Measurements from ENCODE around the gene XYLT1. TPM values are rescaled to one million over a fixed set of nuclear protein-coding genes. Genes with fewer than 3 reads are reported as not detected.
A peak's percentile ranks its signal among the peaks of the same experiment; 100 is the strongest.

XYLT1 gene
- total RNA-seq, 4 donors from 2014 or later: 5.6 to 14.9 (median 10.8) TPM

DNA sequence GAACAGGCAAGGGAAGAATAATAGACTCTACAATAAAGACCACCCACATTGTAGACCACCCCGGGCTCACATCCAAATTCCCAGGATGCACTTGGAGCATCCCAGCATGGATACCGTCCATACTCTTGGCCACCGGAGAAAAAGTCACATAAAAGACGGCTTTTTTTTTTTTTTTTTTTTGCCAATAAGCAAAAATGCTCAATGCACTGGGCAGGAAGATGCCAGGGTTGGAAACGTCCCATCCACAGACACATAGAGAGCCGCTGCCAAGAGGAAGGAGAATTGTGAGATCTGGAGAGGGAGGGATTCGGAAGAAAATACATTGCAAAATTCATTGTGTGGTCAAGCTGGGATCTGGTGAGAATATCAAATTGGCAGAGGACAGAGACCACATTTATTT, 286.7 kb downstream of the XYLT1 start:
- Histone ChIP-seq H3K4me3 (replicated peaks in 1 of 3) (no peak overlapping the region), H3K27ac (no peak overlapping the region), H3K36me3 (no peaks in the 10 kb centered on the region), H3K9me3 (no peaks in the 10 kb centered on the region), H3K27me3 (no peaks in the 10 kb centered on the region), H3K4me1 (peaks cover 0 to 6% of the 10 kb centered on the region in 2 donors)
- no peak for TF ChIP-seq POLR2A (IDR thresholded peaks at IDR 0.05)
- TF ChIP-seq, protein P1, sequence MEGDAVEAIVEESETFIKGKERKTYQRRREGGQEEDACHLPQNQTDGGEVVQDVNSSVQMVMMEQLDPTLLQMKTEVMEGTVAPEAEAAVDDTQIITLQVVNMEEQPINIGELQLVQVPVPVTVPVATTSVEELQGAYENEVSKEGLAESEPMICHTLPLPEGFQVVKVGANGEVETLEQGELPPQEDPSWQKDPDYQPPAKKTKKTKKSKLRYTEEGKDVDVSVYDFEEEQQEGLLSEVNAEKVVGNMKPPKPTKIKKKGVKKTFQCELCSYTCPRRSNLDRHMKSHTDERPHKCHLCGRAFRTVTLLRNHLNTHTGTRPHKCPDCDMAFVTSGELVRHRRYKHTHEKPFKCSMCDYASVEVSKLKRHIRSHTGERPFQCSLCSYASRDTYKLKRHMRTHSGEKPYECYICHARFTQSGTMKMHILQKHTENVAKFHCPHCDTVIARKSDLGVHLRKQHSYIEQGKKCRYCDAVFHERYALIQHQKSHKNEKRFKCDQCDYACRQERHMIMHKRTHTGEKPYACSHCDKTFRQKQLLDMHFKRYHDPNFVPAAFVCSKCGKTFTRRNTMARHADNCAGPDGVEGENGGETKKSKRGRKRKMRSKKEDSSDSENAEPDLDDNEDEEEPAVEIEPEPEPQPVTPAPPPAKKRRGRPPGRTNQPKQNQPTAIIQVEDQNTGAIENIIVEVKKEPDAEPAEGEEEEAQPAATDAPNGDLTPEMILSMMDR (IDR thresholded peaks at IDR 0.05): no peak
- intact Hi-C loops (cut with DNase I): no loop called here
- no peak for DNase-seq
- WGBS, 2 donors: 85 to 92% methylated on average over 7 of the region's 7 CpGs

DNA sequence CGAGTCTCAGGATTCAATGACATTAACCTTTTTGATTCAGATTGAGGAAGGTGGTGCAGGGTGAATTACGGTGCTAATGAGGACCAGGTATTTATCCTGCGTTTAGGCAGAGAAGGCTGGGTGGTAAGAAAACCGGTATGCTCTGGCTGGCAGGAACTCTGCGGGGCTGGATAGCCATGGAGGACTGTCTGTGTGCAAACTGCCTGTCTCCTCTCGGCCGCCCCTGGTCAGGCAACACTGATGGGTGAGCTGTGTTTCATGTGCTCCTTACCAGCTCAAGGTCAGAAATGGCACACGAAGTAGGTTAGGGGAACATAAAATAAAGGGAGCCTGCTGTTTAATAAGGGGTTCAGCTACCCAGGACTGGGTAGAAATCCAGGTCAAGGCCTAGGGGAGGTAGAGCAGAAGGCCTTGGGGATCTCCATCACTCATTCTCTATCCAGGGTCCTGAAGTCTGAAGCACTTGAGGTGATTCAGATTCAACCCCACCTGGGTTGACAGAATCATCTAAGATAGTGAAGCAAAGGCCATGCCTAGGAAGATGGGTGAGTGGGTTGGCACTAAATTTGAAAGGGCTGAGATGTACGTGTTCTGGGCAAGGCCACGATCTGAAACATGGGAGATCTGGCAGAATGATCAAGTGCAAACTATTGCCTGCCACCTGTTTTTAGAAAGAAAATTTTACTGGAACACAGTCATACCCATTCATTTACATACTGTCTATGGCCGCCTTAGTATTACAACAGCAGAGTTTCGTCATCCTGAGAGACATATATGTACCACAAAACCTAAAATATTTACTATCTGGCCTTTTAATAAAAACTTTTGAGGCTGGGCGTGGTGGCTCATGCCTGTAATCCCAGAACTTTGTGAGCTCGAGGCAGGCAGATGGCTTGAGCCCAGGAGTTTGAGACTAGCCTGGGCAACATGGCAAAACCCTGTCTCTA, 292.5 kb downstream of the XYLT1 start:
- H3K4me1 ChIP-seq: no peaks in the 10 kb centered on the region
- TF ChIP-seq, protein P1 (IDR thresholded peaks at IDR 0.05): no peak
- no peak for TF ChIP-seq POLR2A (IDR thresholded peaks at IDR 0.05)
- no peaks in the 10 kb centered on the region for H3K36me3 ChIP-seq
- intact Hi-C loops (cut with DNase I): no loop called here
- no peaks in the 10 kb centered on the region for H3K27me3 ChIP-seq
- no peak overlapping the region for H3K27ac ChIP-seq
- no peak for DNase-seq
- H3K4me3 ChIP-seq (replicated peaks in 1 of 3): no peak overlapping the region
- no peaks in the 10 kb centered on the region for H3K9me3 ChIP-seq
- WGBS, 2 donors: 83 to 84% methylated on average over 14 of the region's 14 CpGs

DNA sequence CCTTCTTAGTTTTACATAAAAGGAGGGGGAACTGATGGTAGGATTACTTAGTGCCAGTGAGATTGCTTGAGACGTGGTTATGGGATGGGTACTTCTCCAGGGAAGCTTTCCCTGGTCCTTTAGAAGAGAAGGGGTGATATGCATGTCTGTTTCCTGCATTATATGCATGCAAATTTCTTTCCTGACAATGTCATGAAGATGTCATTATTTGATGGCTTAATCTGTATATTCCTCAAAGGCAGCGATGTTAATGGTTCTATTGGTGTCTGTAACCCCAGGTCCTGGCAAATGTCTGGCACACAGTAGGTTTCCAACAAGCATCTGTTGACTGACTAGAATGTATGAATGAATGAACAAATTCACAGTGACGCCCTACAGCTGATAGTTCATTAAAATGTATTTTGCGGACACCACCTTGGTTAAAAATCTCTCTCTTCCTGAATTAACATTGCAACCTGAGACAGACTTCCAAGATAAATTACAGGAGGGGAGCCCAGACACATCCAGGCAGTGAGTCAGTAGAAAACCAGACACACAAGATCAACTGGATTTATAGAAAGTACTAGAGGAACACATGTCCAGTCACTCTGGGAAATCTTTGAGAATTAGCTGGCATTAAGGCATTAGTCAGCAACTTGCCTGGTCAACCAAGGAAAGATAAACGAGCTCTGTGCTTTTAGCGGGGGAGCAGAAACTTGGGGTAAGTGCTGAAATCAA, 293.4 kb downstream of the XYLT1 start:
- no peaks in the 10 kb centered on the region for H3K36me3 ChIP-seq
- no peaks in the 10 kb centered on the region for H3K27me3 ChIP-seq
- no peaks in the 10 kb centered on the region for H3K9me3 ChIP-seq
- no peaks in the 10 kb centered on the region for H3K4me1 ChIP-seq
- WGBS, 2 donors: 78 to 85% methylated on average over 6 of the region's 6 CpGs
- no peak overlapping the region for H3K27ac ChIP-seq
- no peak overlapping the region for H3K4me3 ChIP-seq (replicated peaks in 1 of 3)
- DNase-seq: no peak
- no peak for TF ChIP-seq POLR2A (IDR thresholded peaks at IDR 0.05)
- TF ChIP-seq, protein P1 (IDR thresholded peaks at IDR 0.05): no peak
- intact Hi-C loops (cut with DNase I): no loop called here

DNA sequence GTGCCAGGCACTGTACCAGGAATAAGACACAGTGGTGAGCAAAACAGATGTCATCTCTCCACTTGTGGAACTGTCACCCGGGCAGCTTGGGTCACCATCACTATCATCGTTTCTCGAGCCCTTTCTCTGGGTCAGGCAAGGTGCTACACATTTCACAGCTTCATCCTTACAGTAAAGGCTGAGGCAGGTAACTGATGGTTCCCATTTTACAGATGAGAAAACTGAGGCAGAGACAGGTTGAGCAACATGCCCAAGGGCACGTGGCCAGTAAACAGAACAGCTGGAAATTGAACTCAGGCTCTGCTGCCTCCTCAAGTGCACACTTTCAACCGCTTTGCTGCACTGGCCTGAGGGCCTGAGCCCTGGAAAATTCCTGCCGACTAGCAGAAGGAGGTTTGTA, 294.6 kb downstream of the XYLT1 start:
- Histone ChIP-seq H3K27me3 (no peaks in the 10 kb centered on the region), H3K36me3 (no peaks in the 10 kb centered on the region), H3K4me3 (replicated peaks in 1 of 3) (no peak overlapping the region), H3K4me1 (no peaks in the 10 kb centered on the region), H3K27ac (no peak overlapping the region), H3K9me3 (no peaks in the 10 kb centered on the region)
- TF ChIP-seq, protein P1 (IDR thresholded peaks at IDR 0.05): no peak
- TF ChIP-seq POLR2A (IDR thresholded peaks at IDR 0.05): no peak
- WGBS, 2 donors: 77 to 83% methylated on average over 6 of the region's 6 CpGs
- intact Hi-C loops (cut with DNase I): no loop called here
- peak in 1 of 2 donors; percentile 5 for DNase-seq

DNA sequence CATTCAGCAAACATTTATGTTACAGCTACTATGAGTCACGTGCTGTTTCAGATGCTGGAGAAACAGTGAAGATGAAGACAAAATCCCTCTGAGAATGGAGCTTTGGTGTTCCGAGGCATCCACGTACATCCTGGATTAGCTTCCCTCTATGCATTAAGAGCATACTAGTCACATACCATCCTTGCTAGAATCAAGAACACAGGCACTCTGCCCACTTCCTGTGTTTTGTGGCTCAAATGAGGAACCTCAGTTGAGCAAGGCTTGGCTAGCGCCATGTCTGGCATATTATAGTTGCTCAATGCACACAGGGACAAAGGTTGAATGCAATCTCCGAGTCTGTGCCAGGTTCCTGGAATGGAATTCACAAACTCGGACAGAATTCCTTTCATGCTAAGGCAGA, 297.5 kb downstream of the XYLT1 start:
- no peak for TF ChIP-seq POLR2A (IDR thresholded peaks at IDR 0.05)
- TF ChIP-seq, protein P1 (IDR thresholded peaks at IDR 0.05): no peak
- WGBS, 2 donors: 83 to 93% methylated on average over 6 of the region's 6 CpGs
- H3K4me3 ChIP-seq (replicated peaks in 1 of 3): no peak overlapping the region
- H3K9me3 ChIP-seq: no peaks in the 10 kb centered on the region
- peak; percentile 4 to 16 for DNase-seq
- no peaks in the 10 kb centered on the region for H3K36me3 ChIP-seq
- H3K27me3 ChIP-seq: no peaks in the 10 kb centered on the region
- no peaks in the 10 kb centered on the region for H3K4me1 ChIP-seq
- H3K27ac ChIP-seq: no peak overlapping the region
- intact Hi-C loops (cut with DNase I): no loop called here

Data from thyroid gland (tissue), 4 donors.